Activated T-cell treated with anti-CD3 and anti-CD28 coated beads for 48 hours (primary cell): Measurements from ENCODE around the gene PLA2R1.
"Not testable (repeated sequence)": the region's sequence is repeated elsewhere in the genome, so short reads cannot be mapped to it uniquely, and the experiment has no call there.

Source experiments
- DNase-seq: peaks from one replicate; pipeline ENCODE4 v3.0.0-alpha.2; 2020; ENCODE audit warnings: low read depth

Gene PLA2R1

DNA sequence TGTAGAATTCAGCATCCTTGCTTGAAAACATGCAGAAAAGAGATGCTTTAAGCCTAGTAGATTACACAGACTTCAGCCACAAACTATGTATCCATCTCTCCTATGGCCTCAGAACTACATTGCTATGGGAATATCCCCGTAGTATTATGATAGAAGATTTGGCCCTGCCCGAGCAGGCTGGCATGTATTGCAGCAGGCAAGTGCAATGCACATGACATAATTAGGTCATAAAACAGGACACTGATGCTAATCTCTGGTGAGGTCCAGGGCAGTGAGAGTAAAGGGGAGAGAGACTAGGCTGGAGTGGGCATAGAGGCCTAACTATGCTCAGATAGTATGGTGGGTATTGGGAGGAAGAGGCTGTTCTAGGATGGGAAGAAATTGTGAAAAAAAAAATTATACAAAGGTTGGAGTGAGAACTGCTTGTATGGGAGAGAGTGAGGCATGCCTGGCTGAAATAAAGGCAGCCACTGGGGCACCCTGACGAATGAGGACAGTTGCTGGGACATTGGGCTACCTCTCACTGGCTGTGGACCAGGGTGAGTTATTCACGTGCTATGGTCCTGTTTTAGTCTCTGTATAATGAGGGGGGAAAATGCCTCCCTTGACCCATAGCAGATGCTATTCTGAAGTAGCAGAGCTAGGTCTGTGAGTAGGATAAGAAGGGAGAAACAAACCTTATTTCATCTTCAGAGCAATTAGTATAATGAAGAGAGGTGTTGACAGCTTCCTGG, 1.6 kb upstream of the PLA2R1 start:
- DNase-seq, result no peak

DNA sequence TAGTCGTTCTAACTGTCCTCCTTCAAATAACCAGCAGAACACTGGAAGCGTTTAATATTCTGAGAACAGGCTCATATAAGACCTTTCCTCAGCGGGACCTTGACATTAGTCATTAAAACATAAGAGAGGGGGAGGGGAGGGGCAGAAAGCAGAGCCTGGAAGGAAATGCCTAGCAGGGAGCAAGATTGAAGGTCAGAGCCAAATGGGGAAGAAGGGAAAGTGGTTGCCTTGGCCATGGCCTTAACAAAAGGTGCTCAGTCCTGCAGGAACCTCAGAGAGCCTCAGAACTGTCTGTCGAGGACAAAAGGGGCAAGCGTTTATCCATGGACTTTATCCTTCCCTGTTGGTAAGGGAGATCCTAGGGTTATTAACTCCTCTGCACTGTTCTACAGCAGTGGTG, 856 bp upstream of the PLA2R1 start:
- no peak for DNase-seq

DNA sequence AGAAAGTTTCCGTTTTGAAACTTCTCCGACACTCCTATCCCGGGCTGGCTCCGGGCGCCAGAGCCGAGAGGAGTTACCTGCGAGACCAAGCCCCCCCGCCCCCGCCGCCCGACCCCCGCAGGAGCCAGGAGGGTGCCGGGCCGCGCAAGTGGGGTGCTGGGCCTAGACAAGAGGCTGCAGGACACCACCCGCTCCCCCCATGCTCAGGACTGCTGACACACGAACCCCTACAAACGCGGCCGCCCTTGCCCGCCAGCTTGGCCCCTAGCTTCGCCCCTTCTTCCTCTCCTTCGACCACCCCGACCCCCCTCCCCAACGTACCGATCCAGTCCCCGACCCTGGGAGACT, 497 bp downstream of the PLA2R1 start:
- no peak for DNase-seq

DNA sequence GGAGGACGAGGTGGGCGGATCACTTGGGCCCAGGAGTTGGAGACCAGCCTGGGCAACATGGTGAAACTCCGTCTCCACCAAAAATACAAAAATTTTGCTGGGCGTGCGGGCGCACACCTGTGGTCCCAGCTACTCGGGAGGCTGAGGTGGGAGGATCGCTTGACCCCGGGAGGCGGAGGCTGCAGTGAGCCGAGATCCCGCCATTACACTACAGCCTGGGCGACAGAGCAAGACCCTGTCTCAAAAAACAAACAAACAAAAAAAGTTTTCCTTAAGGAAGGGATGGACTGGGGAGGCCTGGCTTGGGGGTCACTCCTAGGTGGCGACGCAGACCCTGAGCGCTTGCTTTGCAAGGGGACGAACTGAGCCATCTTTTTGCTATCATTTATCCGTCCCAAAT, 882 bp downstream of the PLA2R1 start:
- DNase-seq, result no peak

DNA sequence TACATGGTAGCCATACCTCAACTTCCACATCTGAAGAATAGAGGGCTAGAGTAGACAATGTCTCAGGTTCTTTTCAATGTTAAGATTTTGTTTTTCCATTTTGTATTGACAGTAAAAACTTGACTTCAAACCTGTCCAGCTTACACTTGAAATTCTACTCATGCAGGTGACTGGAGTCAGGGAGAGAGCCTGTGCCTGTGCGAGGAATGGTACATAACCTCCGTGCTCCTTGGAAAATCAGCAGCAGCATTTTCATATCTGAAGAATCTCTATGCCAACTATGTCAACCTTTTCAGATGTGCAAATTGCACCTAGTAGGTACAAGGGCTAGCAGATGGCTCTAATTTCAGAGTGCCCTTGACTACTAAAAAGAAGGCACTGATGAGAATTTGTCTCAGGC, 2.1 kb downstream of the PLA2R1 start:
- DNase-seq, result no peak

DNA sequence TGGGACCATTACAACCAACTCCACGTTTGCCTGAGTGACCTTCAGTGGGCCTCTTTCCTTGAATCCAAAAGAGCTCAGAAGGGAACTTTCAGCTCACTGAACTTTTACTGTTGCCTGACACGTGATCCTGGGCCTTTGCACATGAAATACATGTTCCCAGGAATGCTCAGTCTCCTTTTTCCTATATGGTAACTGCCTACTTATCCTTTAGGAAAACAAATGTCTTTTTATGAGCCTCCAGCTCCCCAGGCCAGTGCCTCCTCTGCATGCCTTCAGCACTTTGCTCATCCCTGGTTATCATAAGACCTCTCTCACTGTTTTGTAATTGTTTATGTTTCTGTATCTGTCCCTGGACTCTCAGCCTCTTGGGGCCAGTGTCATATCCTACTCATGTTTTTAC, 5.1 kb downstream of the PLA2R1 start:
- DNase-seq, result no peak

DNA sequence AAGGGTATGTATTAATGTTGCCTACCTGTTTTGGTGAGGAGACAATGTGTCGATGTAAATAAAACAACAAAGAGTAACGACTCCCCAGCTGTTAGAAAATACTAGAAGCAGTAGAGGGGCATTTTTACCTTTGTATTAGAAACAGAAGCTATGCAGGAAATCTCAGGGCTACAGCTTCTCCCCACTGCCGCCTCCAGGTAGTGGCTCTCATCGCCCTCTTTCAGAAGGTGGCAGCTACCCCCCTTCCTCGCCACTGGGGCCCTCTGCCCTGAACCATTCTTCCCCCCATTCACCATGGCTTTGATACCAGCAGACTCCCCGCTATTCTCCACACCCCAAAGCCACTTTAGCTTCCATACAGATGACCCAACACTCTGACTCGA, 6.7 kb downstream of the PLA2R1 start:
- DNase-seq, result no peak

DNA sequence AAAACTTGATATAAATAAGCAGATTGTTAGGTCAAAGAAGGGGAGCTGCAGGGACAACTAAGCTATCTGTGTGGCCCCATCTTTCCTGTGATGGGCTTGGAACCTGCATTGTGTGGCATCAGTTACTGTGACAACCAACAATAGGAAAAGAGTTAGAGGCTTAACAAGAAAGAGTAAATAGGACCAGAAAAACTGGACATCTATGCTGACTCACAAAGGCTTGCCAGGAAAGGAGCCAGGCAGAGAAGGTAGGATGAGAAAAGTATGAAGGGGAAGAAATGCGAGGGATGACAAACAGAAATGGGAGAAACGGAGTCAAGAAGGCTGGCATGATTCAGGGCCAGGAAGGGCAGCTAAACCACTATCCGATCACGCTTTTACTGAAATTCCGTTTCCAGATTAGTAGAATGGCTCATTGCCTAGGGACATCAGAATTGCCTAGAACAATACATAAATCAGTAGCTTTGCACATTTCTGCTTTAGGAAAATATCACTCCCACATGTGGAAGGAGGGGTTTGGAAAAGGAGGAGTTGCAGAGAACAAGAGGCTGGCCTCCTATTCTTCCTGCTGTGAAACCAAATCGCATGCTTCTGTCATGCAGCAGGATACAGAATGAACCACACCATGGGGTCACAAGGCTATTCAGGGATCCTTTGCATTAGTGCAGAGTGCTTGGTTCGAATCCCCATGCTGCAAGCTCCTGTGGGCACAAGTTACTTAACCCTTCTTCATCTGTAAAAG, 7.3 kb downstream of the PLA2R1 start:
- no peak for DNase-seq

DNA sequence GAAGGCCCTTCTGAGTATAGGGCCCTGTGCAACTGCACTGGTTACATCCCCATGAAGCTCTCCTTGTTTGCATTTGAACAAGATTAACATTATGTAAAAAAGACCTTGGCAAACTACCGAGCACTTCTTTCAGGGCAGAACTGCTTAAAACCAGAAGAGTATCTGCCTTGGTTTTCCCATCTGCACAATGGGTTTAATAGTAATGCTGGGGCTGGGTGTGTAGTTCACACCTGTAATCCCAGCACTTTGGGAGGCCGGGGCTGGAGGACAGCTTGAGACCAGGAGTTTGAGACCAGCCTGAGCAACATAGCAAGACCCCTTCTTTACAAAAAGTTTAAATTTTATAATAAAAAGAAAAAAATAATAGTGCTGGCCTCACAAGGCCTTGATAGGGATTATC, 8.5 kb downstream of the PLA2R1 start:
- DNase-seq, result no peak

DNA sequence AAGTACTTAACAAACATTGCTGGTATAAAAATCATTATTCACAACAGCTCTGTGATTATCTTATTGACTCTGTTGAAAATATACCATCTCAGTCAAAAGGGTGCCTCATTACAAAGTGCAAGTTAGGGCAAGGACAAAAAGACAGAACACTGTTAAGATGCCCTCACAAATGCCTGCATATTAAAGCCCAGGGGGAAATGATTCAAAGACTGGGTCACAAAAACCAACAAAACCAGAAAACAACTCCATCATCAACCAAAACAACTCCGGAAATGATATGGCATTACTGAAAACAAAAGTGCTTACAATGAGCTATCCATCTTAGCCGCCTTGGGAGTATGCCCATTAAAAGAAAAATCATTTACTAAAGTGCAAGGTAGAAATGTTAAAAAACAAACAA, 9.9 kb downstream of the PLA2R1 start:
- no peak for DNase-seq

DNA sequence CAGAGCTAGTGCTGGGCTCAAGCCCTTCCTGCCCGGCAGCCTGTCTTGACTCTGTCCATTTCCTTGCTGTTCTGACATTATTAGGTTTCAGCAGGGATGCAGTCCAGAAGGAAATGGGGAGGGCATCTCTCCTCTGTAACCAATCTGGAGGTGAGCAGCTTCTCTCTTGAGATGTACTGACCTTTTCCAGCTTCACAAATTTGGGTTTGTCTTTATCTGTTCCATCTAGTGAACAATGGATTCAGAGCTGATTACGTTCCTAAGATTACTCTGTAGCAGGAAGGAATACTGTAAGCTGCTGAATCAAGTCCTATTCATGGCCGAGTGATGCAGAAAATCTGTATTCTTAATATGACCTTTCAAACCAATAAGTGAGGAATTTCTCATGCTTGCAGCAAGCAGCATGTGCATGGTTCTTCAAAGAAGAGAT, 11.0 kb downstream of the PLA2R1 start:
- no peak for DNase-seq

DNA sequence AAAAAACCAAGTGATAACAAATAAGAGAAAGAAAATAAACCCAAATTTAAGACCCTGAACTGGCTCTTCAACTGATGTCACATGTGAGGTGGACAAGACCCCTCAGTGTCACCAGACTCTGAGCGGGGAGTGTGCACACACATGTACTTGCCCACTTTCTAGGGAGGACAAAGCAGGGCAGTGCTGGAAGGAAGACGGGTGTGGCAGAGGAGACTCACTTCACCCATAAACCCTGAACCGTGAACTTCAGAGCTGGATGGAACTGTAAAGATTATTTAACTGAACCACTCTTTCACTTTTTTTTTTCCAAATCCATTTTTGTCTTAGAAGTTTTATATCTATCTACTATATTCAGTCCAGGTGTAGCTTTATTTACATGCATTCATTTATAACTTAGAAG, 12.3 kb downstream of the PLA2R1 start:
- DNase-seq, result no peak

DNA sequence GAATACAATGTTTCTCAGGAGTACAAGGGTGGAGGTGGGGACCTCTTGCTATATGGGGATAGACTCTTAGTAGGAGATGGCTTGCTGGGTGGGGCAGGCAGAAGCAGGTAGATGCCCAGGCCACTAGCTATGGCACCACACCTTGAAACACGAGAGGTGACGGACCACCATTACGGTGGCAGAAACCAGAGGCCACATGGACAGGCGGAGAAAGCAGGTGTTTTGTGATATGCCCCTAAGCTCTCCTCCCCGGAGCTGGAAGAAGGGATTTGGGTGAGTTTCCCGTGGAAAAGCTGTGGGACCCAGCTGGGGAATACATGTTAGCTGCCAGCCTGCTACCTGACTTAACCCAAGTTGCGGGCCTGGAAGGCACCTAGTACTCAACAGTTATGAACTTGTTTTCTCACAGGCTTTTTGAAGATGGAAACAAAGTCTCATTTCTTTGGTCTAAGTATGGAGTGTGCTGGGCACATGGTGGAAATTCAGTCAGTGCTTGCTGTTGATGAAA, 16.7 kb downstream of the PLA2R1 start:
- no peak for DNase-seq

DNA sequence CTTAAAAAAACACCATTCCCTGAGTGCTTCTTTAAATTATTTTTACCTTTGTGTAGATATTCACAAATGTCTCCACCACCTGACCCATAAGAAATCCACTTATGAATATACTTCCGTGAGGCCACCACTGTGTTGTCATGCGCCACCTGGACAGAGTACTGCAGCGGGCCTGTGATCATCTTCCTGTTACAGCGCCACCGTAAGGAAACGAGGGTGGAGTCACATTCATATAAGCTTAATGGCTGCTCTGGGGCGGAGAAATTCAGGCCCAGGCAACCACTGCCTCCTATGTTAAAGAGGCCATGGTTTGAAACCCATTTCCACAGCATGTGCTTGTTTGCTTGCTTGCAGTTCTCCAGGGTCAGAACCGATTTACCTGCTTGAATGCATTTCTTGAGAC, 17.7 kb downstream of the PLA2R1 start:
- no peak for DNase-seq

DNA sequence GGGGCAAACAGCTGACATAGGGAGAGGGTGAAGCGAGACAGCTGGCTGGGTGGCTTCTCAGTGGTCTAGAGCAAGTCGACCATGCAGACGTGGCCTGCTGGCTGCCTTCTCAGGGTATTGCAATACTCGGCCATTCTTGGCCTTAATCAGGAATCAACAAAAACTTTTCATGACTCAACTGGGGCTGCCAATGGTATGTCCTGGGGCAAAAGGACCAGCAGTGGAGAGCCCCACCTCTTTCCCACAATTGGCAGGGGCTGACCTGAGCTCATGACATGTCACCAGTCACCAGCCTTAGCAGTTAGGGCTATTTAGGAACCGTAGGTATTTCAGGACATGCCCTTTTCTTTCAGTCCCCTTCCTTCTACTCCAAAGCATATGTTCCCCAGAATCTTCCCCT, 19.1 kb downstream of the PLA2R1 start:
- no peak for DNase-seq

DNA sequence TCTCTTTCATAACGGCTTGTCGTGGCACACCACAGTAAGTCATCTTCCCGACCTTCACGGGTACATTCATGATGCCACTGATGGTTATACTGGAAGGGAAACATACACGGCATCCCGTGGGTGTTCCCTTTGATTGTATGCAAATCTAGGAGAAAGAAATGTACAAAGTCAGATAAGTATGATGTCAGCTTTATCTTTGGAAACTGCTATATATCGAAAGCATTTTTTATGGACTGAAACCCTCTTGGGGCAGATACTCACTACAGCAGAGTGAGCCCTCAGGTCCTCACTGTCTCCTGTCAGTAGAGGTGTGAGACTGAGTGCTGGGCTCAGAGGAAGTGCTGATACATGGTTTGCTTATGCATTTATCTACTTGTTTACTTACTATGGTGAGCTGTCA, 20.4 kb downstream of the PLA2R1 start:
- peak; percentile 32 for DNase-seq

DNA sequence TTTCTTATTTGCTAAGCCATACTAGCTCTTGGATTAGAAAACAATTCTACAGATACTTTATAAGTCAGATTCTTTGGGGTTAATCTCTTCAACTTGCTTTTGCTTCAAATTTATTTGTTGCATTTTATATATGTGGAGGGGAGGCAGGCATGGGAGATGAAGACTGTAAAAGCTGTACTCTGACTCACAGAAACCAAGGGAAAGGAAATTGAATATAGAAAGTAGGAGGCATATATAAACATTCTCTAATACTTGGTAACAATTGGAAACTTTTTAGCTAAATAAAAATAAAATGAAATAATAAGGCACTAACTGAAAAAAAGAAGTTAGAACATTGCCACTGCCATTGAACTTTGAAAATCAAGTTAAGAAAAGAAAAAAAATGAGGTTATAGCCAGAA, 21.3 kb downstream of the PLA2R1 start:
- no peak for DNase-seq

DNA sequence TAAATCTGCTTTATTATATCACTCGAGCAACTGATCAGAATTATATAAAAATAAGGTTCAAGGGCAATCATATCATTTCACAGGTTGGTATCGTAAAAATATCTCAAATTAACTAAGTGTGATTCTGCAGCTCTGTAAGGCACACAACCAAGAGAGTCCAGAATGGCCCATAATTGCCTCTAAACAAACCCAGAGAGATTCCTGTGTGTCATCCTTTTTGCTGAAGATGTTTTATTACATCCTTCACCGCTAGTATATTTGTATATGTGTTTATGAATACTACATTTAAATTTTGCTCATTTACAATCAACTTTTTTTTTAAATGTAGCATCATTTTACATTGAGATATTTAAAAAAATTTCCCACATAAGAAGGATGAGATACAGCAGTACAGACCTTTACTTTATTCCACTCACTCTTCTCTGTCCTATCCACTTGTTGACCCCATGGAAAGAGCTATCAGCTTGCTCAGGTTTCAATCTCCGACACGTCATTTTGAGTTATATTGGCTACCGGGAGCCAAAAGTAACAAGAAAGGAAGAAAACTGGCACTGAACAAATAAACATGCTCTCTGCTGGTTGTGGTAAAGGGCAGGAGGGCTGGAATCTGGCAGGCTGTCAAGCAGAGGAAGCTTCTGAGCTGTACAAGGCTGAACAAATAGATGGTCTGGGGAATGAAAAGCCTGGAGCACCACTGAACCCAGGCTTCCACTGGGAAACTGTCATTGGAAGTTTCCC, 23.1 kb downstream of the PLA2R1 start:
- no peak for DNase-seq

DNA sequence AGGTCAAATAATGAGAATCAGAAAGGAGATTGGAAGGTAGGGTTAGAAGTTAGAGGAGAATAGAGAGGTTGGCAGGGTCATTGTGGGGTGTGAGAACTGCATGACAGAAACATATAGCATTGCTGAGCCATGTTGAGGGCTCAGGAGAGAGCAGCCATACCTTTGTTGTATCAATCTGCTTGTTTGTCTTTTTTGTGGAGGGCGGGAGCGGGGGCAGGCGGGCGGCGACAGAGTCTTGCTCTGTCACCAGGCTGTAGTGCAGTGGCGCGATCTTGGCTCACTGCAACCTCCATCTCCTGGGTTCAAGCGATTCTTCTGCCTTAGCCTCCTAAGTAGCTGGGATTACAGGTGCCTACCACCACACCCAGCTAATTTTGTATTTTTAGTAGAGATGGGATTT, 23.8 kb downstream of the PLA2R1 start:
- DNase-seq, result not testable (repeated sequence)

DNA sequence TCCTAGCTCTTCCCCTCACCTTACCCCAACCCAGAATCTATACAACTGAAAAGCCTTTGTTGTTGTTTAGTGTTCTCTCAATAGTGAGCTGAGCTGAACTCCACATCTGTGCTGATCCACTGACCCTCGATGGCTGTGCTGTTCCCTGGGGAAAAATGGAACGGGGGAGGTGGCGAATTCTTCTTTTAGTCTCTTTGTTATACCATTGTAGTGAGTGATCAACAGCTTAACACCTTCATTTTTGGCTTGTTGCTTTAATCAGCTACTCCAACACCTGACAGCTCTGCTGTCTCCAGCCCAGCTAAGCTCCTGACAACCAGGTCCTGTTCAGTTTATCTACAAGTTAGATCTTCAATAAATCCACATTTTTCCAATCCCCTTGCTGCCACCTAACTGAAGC, 25.7 kb downstream of the PLA2R1 start:
- no peak for DNase-seq

DNA sequence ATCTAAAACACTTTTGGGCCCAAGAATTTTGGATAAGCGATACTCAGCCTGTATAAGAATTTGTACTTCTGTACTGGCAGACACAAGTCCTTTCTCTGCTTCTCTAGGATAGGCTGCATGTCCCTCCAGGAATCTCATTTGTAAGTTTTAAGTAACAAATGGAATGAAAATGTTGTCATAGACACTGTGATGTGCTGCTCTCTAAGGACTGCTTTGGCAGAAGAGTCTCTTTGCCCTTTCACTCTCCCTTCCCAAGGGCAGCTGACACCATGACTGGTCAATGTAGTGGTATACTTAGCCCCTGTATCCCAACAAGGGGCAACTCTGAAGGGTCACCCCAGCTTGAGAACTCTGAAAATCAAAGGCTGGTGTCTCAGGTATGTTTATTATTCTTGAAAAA, 27.3 kb downstream of the PLA2R1 start:
- no peak for DNase-seq

DNA sequence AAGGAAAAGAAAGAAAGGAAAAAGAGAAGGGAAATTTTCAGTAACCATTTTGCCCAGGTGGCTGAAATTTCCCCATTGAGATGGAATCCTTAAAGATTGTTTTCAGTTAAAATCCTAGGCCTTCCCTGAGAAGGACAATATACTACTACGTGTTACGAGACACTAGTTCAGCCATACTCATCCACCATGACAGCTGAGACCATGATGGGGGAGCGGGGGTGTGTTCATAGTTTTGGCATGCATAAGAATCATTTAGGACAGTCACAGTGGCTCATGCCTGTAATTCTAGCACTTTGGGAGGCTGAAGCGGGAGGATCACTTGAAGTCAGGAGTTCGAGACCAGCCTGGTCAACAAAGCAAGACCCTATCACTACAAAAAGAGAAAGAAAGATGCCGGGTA, 28.0 kb downstream of the PLA2R1 start:
- no peak for DNase-seq

DNA sequence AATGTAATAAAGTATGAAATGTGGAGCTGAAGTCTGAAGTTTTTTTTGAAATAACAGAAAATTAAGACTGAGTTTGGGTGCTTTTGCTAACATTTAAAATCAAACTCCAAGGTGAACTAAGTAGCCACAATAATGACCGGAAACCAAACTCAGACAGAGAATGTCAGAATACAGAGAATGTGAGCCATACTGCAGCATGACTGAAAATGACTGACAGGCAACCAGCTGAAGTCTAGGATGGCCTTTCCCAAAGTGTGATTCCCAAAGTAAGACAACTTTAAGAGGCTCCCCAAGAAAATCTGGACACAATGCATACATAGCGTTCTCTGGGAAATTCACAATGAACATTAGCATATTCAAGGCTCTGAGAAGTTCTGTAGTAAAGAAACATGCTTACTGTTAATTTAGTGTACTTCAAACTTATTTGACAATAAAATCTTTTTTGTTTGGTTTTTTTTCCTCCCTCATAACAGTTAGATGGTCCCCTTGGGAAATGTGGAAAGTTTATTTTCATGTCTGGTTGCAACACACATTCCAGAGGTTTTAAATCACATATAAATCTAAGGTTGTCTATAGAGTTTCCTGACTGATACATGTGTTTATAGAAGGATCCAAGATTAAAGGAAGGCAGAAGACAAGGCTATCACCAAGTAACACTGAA, 28.6 kb downstream of the PLA2R1 start:
- DNase-seq, result no peak
